ENCODE measurements around the gene KRTAP3-1. TPM values are rescaled to one million over a fixed set of nuclear protein-coding genes. Genes with fewer than 3 reads are reported as not detected.
A peak's percentile ranks its signal among the peaks of the same experiment; 100 is the strongest.
"Not testable (repeated sequence)": the region's sequence is repeated elsewhere in the genome, so short reads cannot be mapped to it uniquely, and the experiment has no call there.

The KRTAP3-1 gene
- not detected for total RNA-seq
- under 1 TPM in 1 of 2 donors, not detected in 1; 0.19 TPM for polyA plus RNA-seq

DNA sequence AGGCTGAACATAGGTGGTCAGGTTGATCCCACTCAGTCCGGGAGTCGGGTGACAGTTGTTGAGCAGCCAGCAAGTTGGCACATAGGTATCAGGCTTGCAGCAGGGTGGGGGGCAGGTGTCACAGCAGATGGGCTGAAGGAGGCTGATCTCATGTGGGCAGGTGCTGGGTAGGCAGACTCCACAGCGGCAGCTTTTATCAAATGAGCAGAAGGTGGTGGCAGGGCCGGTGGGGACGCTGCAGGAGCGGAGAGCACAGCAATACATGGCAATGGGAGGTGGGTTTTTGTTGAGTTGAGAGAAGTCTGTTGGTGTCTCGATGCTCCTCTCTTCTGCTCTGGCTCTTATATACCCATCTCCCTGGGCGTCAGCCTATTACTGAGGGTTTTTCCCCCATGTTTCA is at the start of gene KRTAP3-1:
Gene KRTAP3-1, minus strand, starts transcription at position 318 of the 400 bp plus-strand sequence. Its CDS starts 54 bp downstream, at position 264.
- no peak for ATAC-seq

DNA sequence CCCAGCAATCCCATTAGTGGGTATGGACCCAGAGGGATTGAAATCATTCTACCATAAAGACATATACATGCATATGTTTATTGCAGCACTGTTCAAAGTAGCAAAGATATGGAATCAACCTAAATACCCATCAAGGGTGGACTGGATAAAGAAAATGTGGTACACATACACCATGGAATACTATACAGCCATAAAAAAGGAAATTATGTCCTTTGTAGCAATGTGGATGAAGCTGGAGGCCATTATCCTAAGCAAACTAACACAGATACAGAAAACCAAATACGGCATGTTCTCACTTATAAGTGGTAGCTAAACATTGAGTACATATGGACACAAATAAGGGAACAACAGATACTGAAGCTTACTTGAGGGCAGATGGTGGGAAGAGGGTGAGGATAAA is 48.6 kb upstream of the KRTAP3-1 start:
- H3K4me1 ChIP-seq: no peaks in the 10 kb centered on the region
- no peaks in the 10 kb centered on the region for H3K9me3 ChIP-seq
- ATAC-seq (no peak), DNase-seq (no peak), FAIRE-seq (no peak)
- TF ChIP-seq, protein P1, sequence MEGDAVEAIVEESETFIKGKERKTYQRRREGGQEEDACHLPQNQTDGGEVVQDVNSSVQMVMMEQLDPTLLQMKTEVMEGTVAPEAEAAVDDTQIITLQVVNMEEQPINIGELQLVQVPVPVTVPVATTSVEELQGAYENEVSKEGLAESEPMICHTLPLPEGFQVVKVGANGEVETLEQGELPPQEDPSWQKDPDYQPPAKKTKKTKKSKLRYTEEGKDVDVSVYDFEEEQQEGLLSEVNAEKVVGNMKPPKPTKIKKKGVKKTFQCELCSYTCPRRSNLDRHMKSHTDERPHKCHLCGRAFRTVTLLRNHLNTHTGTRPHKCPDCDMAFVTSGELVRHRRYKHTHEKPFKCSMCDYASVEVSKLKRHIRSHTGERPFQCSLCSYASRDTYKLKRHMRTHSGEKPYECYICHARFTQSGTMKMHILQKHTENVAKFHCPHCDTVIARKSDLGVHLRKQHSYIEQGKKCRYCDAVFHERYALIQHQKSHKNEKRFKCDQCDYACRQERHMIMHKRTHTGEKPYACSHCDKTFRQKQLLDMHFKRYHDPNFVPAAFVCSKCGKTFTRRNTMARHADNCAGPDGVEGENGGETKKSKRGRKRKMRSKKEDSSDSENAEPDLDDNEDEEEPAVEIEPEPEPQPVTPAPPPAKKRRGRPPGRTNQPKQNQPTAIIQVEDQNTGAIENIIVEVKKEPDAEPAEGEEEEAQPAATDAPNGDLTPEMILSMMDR (IDR thresholded peaks at IDR 0.05): no peak
- peaks cover 0 to 10% (median 3%) of the 10 kb centered on the region in 4 donors for H3K27me3 ChIP-seq
- H3K36me3 ChIP-seq: no peaks in the 10 kb centered on the region
- intact Hi-C loops (cut with DNase I): no loop called here
- H3K27ac ChIP-seq: no peak overlapping the region
- WGBS, 2 donors: 88 to 93% methylated on average over 1 of the region's 1 CpG
- H3K4me3 ChIP-seq: no peak overlapping the region

More for the DNA sequence above, at the start of gene KRTAP3-1:
- Histone ChIP-seq H3K4me1 (no peaks in the 10 kb centered on the region), H3K9me3 (no peaks in the 10 kb centered on the region), H3K27ac (no peak within 1 kb of the TSS), H3K4me3 (no peak within 1 kb of the TSS), H3K27me3 (no peaks in the 10 kb centered on the region), H3K36me3 (no peaks in the 10 kb centered on the region)
- WGBS, 2 donors: 66 to 67% methylated on average over 8 of the region's 8 CpGs
- intact Hi-C loops (cut with DNase I): no loop called here
- FAIRE-seq (no peak), DNase-seq (peak in 1 of 6 donors; percentile 27)
- TF ChIP-seq, protein P1 (IDR thresholded peaks at IDR 0.05): no peak

DNA sequence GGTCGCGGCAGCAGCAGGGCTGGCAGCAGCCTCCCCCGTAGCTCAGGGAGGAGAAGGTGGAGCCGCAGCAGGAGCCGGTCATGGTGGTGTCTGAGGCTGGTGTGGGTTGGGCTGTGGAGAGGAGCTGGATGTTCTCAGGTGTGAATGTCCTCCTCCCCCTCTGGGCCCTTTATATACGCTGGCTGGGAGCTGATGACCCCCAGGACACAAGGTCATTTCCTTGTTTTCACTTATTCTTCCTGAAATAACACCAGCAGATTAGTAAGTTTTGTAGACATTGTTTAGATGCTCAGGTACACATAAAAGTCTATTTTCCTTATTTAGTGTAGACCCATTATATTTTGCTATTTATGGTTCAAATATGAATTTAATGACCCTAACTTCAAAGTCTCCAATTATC is 46.2 kb upstream of the KRTAP3-1 start, which contains the start of gene KRTAP2-2:
Gene KRTAP2-2, minus strand, starts transcription at position 101 of the 400 bp plus-strand sequence. Its CDS starts 19 bp downstream, at position 82.
- 29 to 30% methylated on average over 1 of the region's 6 CpGs for WGBS, 2 donors
- H3K9me3 ChIP-seq; H3K27ac ChIP-seq; H3K4me1 ChIP-seq; FAIRE-seq; H3K4me3 ChIP-seq; ATAC-seq; H3K27me3 ChIP-seq; H3K36me3 ChIP-seq; DNase-seq; intact Hi-C loops (cut with DNase I): not testable (repeated sequence)

DNA sequence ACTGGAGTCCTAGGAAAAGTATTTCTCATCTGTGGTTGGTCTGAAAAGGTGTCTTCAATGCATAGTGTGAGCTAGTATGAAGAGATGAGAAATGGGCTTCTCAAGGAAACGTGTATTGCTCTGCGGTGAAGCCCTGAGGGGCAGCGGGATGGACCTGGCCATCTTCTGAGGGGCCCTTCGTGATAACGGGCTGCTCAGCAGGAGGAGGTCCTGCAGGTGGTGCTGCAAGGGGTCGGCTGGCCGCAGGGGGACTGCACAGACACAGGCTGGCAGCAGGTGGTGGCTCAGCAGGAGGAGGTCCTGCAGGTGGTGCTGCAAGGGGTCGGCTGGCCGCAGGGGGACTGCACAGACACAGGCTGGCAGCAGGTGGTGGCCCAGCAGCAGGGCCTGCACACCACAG is 45.6 kb upstream of the KRTAP3-1 start:
- H3K9me3 ChIP-seq; H3K4me3 ChIP-seq; H3K36me3 ChIP-seq; H3K27ac ChIP-seq; FAIRE-seq; DNase-seq; intact Hi-C loops (cut with DNase I); H3K4me1 ChIP-seq; H3K27me3 ChIP-seq; ATAC-seq: not testable (repeated sequence)
- 54 to 58% methylated on average over 7 to 9 of the region's 9 CpGs for WGBS, 2 donors

DNA sequence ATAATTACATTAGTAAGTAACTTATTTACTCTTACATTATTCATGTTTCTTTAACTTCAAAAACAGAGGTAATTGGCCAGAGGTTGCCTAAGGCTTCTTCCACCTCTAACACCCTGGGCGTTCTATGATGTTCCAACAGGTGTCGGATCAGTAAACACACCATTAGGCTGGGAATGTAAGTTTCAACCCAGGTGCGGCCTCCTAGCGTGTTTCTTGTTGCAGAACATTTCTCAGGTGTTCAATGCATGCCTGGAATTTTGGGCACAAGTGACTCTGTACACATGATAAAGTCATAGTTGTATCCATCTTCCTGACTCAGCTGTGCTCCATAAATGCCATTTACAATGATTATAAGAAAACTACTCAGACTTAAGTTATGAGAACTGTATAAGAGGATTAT is 45.1 kb upstream of the KRTAP3-1 start:
- Histone ChIP-seq H3K27ac (no peak overlapping the region), H3K36me3 (no peaks in the 10 kb centered on the region), H3K4me1 (no peaks in the 10 kb centered on the region), H3K27me3 (peaks cover 0 to 6% (median 3%) of the 10 kb centered on the region in 4 donors), H3K4me3 (no peak overlapping the region), H3K9me3 (no peaks in the 10 kb centered on the region)
- FAIRE-seq (no peak), ATAC-seq (no peak), DNase-seq (no peak)
- TF ChIP-seq, protein P1 (IDR thresholded peaks at IDR 0.05): no peak
- 68% methylated on average over 4 of the region's 4 CpGs for WGBS, 2 donors
- intact Hi-C loops (cut with DNase I): no loop called here

DNA sequence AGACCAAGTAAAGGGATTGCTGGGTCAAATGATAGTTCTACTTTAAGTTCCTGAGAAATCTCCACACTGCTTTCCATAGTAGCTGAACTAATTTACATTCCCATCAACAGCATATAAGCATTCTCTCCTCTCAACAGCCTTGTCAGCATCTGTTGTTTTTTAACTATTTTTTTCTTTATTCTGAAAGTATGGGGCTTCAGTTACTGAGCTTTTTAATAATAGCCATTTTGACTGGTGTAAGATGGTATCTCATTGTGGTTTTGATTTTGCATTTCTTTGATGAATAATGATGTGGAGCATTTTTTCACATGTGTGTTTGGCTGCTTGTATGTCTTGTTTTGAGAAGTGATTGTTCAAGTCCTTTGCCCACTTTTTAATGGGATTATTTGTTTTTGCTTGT is 43.6 kb upstream of the KRTAP3-1 start:
- no peak for ATAC-seq

More for the DNA sequence above, 43.6 kb upstream of the KRTAP3-1 start:
- FAIRE-seq (no peak), DNase-seq (no peak)
- H3K9me3 ChIP-seq: no peaks in the 10 kb centered on the region
- TF ChIP-seq, protein P1 (IDR thresholded peaks at IDR 0.05): no peak
- no peak overlapping the region for H3K4me3 ChIP-seq
- H3K4me1 ChIP-seq: no peaks in the 10 kb centered on the region
- peaks cover 0 to 7% (median 0%) of the 10 kb centered on the region in 4 donors for H3K27me3 ChIP-seq
- no peak overlapping the region for H3K27ac ChIP-seq
- H3K36me3 ChIP-seq: no peaks in the 10 kb centered on the region
- intact Hi-C loops (cut with DNase I): no loop called here

Measured in pancreas (tissue), 10 donors.